Measurements from ENCODE around the gene PARD3. TPM values are rescaled to one million over a fixed set of nuclear protein-coding genes. Genes with fewer than 3 reads are reported as not detected.

Gene PARD3
- total RNA-seq, 1 experiment from 2014 or later = 46.3 TPM

GRCh38 chr10:34147641-34148304, 667.3 kb downstream of the PARD3 start:
- TF ChIP-seq EZH2 (IDR thresholded peaks at IDR 0.05) = no peak
- no peak for TF ChIP-seq SIN3A (IDR thresholded peaks at IDR 0.05; ENCODE audit: low read depth)
- TF ChIP-seq ATF3 (IDR thresholded peaks at IDR 0.05) = no peak
- no peak for TF ChIP-seq YY1 (IDR thresholded peaks at IDR 0.05; ENCODE audit: extremely low read depth, insufficient replicate concordance, low read depth, low read length)
- no peak for TF ChIP-seq CEBPB (IDR thresholded peaks at IDR 0.05; ENCODE audit: low read depth)
- no peak for TF ChIP-seq EGR1 (IDR thresholded peaks at IDR 0.05; ENCODE audit: low read depth)
- no peak for TF ChIP-seq ZBTB33 (IDR thresholded peaks at IDR 0.05; ENCODE audit: extremely low read depth, insufficient replicate concordance, low read length)
- no peak for TF ChIP-seq SRF (IDR thresholded peaks at IDR 0.05; ENCODE audit: low read depth)
- no peak for TF ChIP-seq ELF1 (IDR thresholded peaks at IDR 0.05; ENCODE audit: borderline replicate concordance, low read depth)
- TF ChIP-seq ZNF274 (IDR thresholded peaks at IDR 0.05; ENCODE audit: low read depth, low read length) = no peak
- TF ChIP-seq, protein P1, sequence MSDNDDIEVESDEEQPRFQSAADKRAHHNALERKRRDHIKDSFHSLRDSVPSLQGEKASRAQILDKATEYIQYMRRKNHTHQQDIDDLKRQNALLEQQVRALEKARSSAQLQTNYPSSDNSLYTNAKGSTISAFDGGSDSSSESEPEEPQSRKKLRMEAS (IDR thresholded peaks at IDR 0.05) = no peak
- TF ChIP-seq ZFX (IDR thresholded peaks at IDR 0.05) = no peak
- TF ChIP-seq, protein P2, sequence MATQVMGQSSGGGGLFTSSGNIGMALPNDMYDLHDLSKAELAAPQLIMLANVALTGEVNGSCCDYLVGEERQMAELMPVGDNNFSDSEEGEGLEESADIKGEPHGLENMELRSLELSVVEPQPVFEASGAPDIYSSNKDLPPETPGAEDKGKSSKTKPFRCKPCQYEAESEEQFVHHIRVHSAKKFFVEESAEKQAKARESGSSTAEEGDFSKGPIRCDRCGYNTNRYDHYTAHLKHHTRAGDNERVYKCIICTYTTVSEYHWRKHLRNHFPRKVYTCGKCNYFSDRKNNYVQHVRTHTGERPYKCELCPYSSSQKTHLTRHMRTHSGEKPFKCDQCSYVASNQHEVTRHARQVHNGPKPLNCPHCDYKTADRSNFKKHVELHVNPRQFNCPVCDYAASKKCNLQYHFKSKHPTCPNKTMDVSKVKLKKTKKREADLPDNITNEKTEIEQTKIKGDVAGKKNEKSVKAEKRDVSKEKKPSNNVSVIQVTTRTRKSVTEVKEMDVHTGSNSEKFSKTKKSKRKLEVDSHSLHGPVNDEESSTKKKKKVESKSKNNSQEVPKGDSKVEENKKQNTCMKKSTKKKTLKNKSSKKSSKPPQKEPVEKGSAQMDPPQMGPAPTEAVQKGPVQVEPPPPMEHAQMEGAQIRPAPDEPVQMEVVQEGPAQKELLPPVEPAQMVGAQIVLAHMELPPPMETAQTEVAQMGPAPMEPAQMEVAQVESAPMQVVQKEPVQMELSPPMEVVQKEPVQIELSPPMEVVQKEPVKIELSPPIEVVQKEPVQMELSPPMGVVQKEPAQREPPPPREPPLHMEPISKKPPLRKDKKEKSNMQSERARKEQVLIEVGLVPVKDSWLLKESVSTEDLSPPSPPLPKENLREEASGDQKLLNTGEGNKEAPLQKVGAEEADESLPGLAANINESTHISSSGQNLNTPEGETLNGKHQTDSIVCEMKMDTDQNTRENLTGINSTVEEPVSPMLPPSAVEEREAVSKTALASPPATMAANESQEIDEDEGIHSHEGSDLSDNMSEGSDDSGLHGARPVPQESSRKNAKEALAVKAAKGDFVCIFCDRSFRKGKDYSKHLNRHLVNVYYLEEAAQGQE (IDR thresholded peaks at IDR 0.05; ENCODE audit: low read depth) = no peak; the same call in 1 of the 2 replicates
- no peak for TF ChIP-seq RAD21 (IDR thresholded peaks at IDR 0.05; ENCODE audit: low read depth)
- TF ChIP-seq TCF7L2 (IDR thresholded peaks at IDR 0.05; ENCODE audit: borderline replicate concordance, extremely low read depth, insufficient read depth, insufficient read length) = no peak
- TF ChIP-seq CBX3 (IDR thresholded peaks at IDR 0.05; ENCODE audit: low read depth) = no peak
- TF ChIP-seq POLR2A (IDR thresholded peaks at IDR 0.05; ENCODE audit: borderline replicate concordance, extremely low read depth, insufficient read depth, insufficient read length) = no peak
- no peak for TF ChIP-seq POLR2AphosphoS5 (IDR thresholded peaks at IDR 0.05; ENCODE audit: low read depth, low read length)
- DNase-seq (ENCODE audit: low read depth, low spot score) (no peak), ATAC-seq (no peak)
- intact Hi-C loops (cut with micrococcal nuclease) = no loop called here
- POLR2A ChIA-PET = no interaction called here
- Histone ChIP-seq H3K27ac (ENCODE audit: low read depth, low read length) (no peak overlapping the region), H3K4me3 (replicated peaks in 1 of 2; ENCODE audit: low read depth in 1 of 2, low read length in 2 of 2) (no peak overlapping the region), H4K20me1 (ENCODE audit: insufficient read depth) (no peaks in the 10 kb centered on the region), H3K4me1 (ENCODE audit: control insufficient read depth in 1 of 2, insufficient read depth in 2 of 2, low read length in 2 of 2) (no peaks in the 10 kb centered on the region), H3K9me2 (ENCODE audit: insufficient read depth) (no peaks in the 10 kb centered on the region), H3K79me2 (ENCODE audit: insufficient read depth, low read length) (no peaks in the 10 kb centered on the region), H3K27me3 (ENCODE audit: insufficient read depth, low read length) (no peaks in the 10 kb centered on the region), H3K9ac (ENCODE audit: low read length) (no peak overlapping the region), H2AFZ (ENCODE audit: low read depth, low read length, poor library complexity, severe bottlenecking) (no peak overlapping the region), H3K36me3 (ENCODE audit: control insufficient read depth in 1 of 2, insufficient read depth in 2 of 2, low read length in 2 of 2) (no peaks in the 10 kb centered on the region), H3K9me3 (ENCODE audit: control insufficient read depth in 1 of 2, insufficient read depth in 1 of 2, low read depth in 1 of 2, low read length in 2 of 2) (no peaks in the 10 kb centered on the region), H3K4me2 (ENCODE audit: low read length) (no peak overlapping the region)
- BruUV-seq (replicated peaks) = no TSS peak
- RAD21 ChIA-PET (ENCODE audit: low non-redundant PET in 1 of 2, low total read pairs in 2 of 2, uncharacterized antibody in 2 of 2, unreplicated experiment in 2 of 2) = no interaction called here
- CTCF ChIA-PET = no interaction called here

Data from HCT116 (cell line).